Activated T-helper 1 cell treated with Interleukin-2 at 50 U/mL for 16 hours (primary cell): ENCODE results near the gene DRC1.
"Not testable (repeated sequence)": the region's sequence is repeated elsewhere in the genome, so short reads cannot be mapped to it uniquely, and the experiment has no call there.

ENCODE experiments used
- DNase-seq: peaks from one replicate; pipeline ENCODE4 v3.0.0-alpha.2; 2020; ENCODE audit warnings: low read depth

The DRC1 gene

DNA sequence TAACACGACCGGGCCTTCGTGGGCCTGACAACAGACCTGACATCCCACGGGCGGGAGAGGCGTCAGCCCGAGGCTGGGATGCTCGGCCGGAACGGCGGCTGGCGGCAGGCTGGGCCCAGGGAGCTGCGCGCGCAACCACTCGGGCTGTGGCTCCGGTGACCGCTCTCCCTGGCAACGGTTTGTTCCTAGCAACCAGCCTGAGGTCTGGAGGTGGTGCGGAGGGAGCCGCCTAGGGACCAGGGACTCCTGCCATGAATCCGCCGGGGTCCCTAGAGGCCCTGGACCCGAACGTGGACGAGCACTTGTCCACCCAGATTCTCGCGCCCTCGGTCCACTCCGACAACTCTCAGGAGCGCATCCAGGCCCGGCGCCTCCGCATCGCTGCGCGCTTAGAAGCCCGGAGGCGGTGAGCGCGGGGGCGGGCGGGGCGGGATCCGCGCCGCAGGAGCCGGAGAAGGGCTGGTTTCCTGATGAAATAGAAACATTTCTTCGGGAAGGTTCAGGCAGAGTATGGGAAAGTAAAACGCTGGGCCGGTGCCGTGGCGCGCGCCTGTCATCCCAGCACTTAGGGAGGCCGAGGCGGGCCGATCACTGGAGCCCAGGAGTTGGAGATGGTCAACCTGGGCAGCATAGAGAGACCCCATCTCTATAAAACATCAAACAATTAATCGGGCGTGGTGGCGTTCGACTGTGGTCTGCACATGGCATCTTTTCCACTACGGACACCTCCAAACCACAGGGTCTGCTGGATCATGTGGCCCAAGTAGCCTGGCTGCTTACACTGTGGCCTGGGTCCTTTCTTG lies at the start of gene DRC1:
Gene DRC1 (plus strand): TSS at position 182 of the 803 bp plus-strand sequence. CDS start 70 bp downstream, at position 252.
- DNase-seq, result no peak

GRCh38 chr2:26352892-26353291 lies 48.8 kb upstream of the DRC1 start:
- no peak for DNase-seq

DNA sequence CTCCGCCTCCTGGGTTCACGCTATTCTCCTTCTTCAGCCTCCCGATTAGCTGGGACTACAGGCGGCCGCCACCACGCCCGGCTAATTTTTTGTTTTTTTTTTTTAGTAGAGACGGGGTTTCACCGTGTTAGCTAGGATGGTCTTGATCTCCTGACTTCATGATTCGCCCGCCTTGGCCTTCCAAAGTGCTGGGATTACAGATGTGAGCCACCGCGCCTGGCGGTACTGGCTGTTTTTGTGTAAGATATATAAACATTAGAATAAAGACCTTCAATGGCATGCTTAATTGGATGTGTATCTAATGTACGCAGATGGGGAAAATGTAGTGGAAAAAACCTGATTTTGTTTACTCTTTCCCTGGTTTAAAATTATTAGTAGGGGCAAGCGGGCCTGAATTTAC lies 47.3 kb upstream of the DRC1 start:
- DNase-seq, result not testable (repeated sequence)

- DNase-seq, result no peak
Observed at GRCh38 chr2:26355038-26355995, 46.4 kb upstream of the DRC1 start.

DNA sequence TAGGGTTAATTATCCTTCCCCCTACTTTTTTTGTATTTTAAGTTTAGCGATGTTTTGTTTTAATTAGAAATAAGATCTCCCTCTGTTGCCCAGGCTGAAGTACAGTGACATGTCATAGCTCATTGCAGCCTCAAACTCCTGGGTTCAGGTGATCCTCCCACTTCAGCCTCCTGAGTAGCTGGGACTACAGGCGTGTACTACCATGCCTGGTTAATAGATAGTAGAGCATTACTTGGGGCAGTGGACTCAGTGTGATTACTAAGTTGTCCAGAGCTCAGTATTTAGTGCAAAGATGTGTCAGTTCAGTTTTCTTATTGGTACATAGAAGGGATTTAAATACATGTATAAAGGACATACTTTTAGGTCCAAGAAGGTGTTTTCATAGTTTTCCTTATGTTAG lies 45.6 kb upstream of the DRC1 start:
- DNase-seq, result no peak

GRCh38 chr2:26356771-26357170 lies 44.9 kb upstream of the DRC1 start:
- DNase-seq, result no peak

- no peak for DNase-seq
Observed at GRCh38 chr2:26359886-26360473, 41.7 kb upstream of the DRC1 start.

DNA sequence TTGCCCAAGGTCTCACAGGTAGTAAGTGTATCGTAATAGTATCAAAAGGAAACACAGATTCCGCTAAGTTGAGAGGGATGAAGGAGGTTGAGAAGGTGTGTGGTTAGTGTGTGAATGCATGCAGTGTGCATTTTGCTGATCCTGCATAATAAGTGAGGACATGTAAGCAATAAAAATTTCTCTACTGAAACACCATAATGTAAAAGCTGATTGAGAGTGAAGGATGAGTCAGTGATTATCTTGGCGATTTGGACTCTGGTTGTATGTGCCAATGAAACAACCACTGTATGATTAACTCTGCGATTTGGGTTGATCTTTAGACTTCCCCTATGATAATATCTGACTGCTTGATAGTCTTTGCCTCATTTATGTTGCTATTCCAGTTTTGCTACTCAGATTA lies 38.4 kb upstream of the DRC1 start:
- DNase-seq, result no peak

DNA sequence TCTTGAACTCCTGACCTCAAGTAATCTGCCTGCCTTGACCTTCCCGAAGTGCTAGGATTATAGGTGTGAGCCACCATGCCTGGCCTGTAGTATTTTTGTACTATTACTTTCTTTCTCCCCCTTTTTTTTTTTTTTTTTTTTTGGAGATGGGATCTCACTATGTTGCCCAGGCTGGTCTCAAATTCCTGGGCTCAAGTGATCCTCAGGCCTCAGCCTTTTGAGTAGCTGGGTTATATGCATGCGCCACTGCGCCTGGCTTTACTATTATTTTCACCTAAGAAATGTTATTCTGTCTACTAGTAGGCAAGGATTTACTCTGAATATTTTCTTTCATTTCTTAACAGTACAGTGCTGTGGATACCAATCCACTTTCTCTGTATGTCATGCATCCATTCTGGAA lies 37.8 kb upstream of the DRC1 start:
- DNase-seq, result no peak

GRCh38 chr2:26364669-26365068 lies 37.1 kb upstream of the DRC1 start:
- no peak for DNase-seq

- no peak for DNase-seq
Observed at GRCh38 chr2:26366957-26367356, 34.8 kb upstream of the DRC1 start.

DNA sequence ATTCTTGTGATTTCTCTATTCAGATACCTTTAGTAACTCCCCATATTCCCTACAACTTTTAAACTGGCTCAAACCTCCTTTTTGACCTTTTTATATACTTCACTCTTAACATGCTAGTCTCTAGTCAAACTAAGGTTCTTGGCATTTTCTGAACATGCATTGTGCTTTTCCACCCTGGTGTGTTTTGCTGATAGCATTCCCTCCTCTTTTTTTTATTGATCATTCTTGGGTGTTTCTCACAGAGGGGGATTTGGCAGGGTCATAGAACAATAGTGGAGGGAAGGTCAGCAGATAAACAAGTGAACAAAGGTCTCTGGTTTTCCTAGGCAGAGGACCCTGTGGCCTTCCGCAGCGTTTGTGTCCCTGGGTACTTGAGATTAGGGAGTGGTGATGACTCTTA lies 32.1 kb upstream of the DRC1 start:
- DNase-seq, result not testable (repeated sequence)

GRCh38 chr2:26370909-26371308 lies 30.8 kb upstream of the DRC1 start:
- not testable (repeated sequence) for DNase-seq

DNA sequence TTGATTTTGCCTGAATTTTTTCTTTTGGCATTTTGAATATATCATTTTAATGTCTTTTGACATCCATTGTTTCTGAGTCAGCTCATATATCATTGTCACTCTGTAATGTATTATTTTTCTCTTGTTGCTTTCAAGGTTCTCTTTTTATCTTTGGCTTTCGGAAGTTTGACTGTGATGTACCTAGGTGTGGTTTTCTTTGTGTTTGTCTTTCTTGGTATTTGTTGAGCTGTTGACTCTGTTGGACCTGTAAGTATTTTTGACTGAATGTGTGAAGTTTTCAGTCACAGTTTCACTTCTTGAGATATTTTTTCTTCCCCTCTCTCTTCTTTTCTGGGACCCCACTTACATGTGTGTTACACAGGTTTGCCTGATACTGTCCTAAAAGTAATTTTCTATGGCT lies 24.9 kb upstream of the DRC1 start:
- DNase-seq, result no peak

DNA sequence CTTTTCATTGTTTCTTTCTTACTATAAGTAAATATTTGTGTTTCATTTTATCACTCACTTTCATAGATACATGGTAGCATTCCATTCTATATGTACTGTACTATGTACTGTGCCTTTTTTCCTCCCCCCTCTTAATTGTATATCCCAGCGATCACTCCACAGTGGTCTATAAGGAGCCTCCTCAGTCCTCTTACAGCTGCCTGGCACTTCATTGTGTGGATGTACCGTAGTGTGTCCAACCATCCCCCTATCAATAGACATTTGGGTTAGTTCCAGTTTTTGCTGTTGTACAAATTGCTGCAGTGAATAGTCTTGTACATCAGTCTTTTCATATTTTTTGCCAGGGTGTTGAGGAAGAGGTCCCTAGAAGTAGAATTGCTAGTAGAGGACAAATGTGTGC lies 21.4 kb upstream of the DRC1 start:
- no peak for DNase-seq

DNA sequence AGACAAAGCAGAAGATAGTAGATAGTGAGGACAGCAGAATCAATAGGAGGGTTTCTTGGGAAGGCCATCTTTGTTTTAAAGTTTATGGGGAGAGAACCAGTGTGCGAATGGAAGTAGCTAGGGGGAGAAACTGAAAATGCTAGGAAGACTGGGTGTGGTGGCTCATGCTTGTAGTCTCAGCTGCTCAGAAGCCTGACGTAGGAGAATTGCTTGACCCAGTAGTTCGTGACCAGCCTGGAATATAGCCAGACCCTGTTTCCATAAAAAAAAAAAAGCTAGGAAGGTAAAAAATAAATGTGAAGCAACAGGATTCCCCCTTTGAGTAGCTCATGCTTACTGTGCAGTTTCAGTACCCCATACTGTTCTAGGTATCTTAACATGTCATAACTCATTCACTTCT lies 19.2 kb upstream of the DRC1 start:
- DNase-seq, result no peak

- DNase-seq, result no peak
Observed at GRCh38 chr2:26384183-26384582, 17.5 kb upstream of the DRC1 start.

- no peak for DNase-seq
Observed at GRCh38 chr2:26384597-26384996, 17.1 kb upstream of the DRC1 start.

DNA sequence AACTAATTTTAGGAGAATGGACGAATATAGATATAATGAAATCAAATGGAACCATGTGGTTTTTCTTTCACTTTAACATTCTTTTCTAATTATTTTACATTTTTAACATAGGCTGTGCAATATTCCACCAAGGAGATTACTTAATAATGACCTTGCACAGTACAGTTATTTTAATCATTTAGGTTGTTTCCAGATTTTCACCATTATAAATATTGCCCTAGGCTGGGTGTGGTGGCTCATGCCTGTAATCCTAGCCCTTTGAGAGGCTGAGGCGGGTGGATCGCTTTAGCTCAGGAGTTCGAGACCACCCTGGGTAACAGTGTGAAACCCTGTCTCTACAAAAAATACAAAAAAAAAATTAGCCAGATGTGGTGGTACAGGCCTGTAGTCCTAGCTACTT lies 14.5 kb upstream of the DRC1 start:
- DNase-seq, result no peak

DNA sequence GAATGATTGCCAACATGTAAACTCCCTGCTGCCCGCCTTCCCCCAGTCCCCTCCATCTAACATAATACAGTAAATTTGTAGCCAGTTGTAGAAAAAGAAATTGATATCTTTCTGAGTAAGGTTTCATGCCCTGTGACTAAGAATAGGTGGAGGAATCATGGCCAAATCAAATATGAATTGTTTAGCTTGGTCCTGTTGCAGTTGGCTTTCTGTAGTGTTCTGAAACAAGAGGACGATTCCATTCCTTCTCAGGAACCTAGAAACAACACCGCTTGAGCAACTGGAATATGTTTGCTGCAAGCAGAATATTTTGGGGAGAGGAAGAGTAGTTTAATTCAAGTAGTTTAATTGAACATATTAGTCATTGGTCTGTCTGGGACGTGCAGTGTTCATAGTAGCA lies 7.0 kb upstream of the DRC1 start:
- no peak for DNase-seq

DNA sequence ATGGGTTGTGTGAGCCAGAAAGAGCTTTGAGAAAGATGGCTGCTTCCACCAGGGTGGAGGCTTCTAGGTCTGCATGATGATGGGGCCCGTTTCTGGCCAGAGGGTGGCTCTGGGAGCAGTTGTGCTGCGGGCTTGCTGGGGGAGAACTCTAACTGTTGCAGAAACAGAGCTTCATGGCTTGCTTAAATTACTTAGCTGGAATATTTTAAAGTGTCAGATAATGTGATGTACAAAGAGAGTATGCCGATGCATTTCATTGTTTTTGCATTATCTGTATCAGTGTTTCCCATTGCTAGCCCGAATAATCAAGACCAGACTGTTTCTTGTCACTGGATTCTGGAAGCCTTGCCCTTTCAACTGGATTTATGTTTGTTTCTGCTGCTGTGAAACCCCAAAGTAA lies 6.3 kb upstream of the DRC1 start:
- DNase-seq, result no peak

- DNase-seq, result no peak
Observed at GRCh38 chr2:26396734-26397298, 4.9 kb upstream of the DRC1 start.
